ENCODE measurements around the gene GNB5.

DNA sequence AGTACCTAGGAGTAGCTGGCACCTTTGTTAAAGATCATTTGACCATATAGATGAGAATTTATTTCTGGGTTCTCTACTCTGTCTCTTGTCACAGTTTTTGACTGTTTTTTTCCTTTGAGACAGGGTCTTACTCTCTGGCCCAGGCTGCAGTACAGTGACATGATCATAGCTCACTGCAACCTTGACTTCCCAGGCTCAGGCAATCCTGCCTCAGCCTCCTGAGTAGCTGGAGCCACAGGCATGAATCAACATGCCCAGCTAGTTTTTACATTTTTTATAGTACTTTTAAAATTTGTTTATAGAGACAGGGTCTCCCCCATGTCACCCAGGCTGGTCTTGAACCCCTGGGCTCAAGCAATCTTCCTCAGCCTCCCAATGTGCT lies 123.7 kb downstream of the GNB5 start:
- TF ChIP-seq, protein P1, sequence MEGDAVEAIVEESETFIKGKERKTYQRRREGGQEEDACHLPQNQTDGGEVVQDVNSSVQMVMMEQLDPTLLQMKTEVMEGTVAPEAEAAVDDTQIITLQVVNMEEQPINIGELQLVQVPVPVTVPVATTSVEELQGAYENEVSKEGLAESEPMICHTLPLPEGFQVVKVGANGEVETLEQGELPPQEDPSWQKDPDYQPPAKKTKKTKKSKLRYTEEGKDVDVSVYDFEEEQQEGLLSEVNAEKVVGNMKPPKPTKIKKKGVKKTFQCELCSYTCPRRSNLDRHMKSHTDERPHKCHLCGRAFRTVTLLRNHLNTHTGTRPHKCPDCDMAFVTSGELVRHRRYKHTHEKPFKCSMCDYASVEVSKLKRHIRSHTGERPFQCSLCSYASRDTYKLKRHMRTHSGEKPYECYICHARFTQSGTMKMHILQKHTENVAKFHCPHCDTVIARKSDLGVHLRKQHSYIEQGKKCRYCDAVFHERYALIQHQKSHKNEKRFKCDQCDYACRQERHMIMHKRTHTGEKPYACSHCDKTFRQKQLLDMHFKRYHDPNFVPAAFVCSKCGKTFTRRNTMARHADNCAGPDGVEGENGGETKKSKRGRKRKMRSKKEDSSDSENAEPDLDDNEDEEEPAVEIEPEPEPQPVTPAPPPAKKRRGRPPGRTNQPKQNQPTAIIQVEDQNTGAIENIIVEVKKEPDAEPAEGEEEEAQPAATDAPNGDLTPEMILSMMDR (IDR thresholded peaks at IDR 0.05), result no peak
- no peak for TF ChIP-seq POLR2AphosphoS5 (IDR thresholded peaks at IDR 0.05; ENCODE audit: insufficient read depth in 1 of 2, low read depth in 1 of 2)
